ENCODE measurements around the gene ZNG1F. TPM values are rescaled to one million over a fixed set of nuclear protein-coding genes. Genes with fewer than 3 reads are reported as not detected.
"Not testable (repeated sequence)": the region's sequence is repeated elsewhere in the genome, so short reads cannot be mapped to it uniquely, and the experiment has no call there.

Gene ZNG1F
- total and polyA plus RNA-seq, 2 of the 13 experiments (the other 11 are each of a cell fraction or from before 2014, with no cell fraction given): 12.7 to 20.9 TPM

GRCh38 chr9:41111414-41111813 lies 77.7 kb downstream of the ZNG1F start:
- ATAC-seq; H4K20me1 ChIP-seq (ENCODE audit: insufficient read depth, low read length); FAIRE-seq; H2AFZ ChIP-seq (ENCODE audit: low read length); in situ Hi-C loops (cut with HindIII; ENCODE audit: extremely low pct_ligation_motif_present, low pct_unique_long_range_greater_than_20kb); H3K27me3 ChIP-seq (ENCODE audit: control insufficient read depth in 1 of 2, insufficient read depth in 2 of 2, low read length in 2 of 2); H3K36me3 ChIP-seq (replicated peaks in 1 of 2; ENCODE audit: control insufficient read depth in 1 of 2, insufficient read depth in 2 of 2, low read length in 2 of 2); DNase-seq (ENCODE audit: low spot score); H3K4me3 ChIP-seq (replicated peaks in 1 of 3; ENCODE audit: insufficient read depth in 1 of 3, low read depth in 2 of 3, low read length in 3 of 3); H3K4me2 ChIP-seq (ENCODE audit: low read depth, low read length); H3K9ac ChIP-seq (ENCODE audit: insufficient read depth, low read depth, low read length); CTCF ChIA-PET (ENCODE audit: low intra/inter-chr PET ratio, low total read pairs); intact Hi-C loops (cut with micrococcal nuclease; ENCODE audit: unreplicated experiment); H3K27ac ChIP-seq (ENCODE audit: extremely low read length, insufficient read depth, low read length); BruUV-seq (replicated peaks); H3K4me1 ChIP-seq (ENCODE audit: insufficient read depth, low read length); H3K79me2 ChIP-seq (ENCODE audit: insufficient read depth, low read length); H3K9me3 ChIP-seq (ENCODE audit: low read length); POLR2A ChIA-PET: not testable (repeated sequence)
- WGBS (ENCODE audit: low lambda C conversion rate): 58% methylated on average over 11 of the region's 12 CpGs

GRCh38 chr9:41110913-41111312 lies 78.2 kb downstream of the ZNG1F start:
- DNase-seq (ENCODE audit: low spot score); ATAC-seq; H4K20me1 ChIP-seq (ENCODE audit: insufficient read depth, low read length); H2AFZ ChIP-seq (ENCODE audit: low read length); POLR2A ChIA-PET; intact Hi-C loops (cut with micrococcal nuclease; ENCODE audit: unreplicated experiment); CTCF ChIA-PET (ENCODE audit: low intra/inter-chr PET ratio, low total read pairs); in situ Hi-C loops (cut with HindIII; ENCODE audit: extremely low pct_ligation_motif_present, low pct_unique_long_range_greater_than_20kb); H3K79me2 ChIP-seq (ENCODE audit: insufficient read depth, low read length); H3K27me3 ChIP-seq (ENCODE audit: control insufficient read depth in 1 of 2, insufficient read depth in 2 of 2, low read length in 2 of 2); BruUV-seq (replicated peaks); H3K9ac ChIP-seq (ENCODE audit: insufficient read depth, low read depth, low read length); H3K4me2 ChIP-seq (ENCODE audit: low read depth, low read length); H3K27ac ChIP-seq (ENCODE audit: extremely low read length, insufficient read depth, low read length); FAIRE-seq; H3K9me3 ChIP-seq (ENCODE audit: low read length); H3K4me3 ChIP-seq (replicated peaks in 1 of 3; ENCODE audit: insufficient read depth in 1 of 3, low read depth in 2 of 3, low read length in 3 of 3); H3K4me1 ChIP-seq (ENCODE audit: insufficient read depth, low read length); H3K36me3 ChIP-seq (replicated peaks in 1 of 2; ENCODE audit: control insufficient read depth in 1 of 2, insufficient read depth in 2 of 2, low read length in 2 of 2): not testable (repeated sequence)
- TF ChIP-seq STAG1 (CRISPR knock-in tag; IDR thresholded peaks at IDR 0.05): peak; percentile 41
- 46% methylated on average over 10 of the region's 10 CpGs for WGBS (ENCODE audit: low lambda C conversion rate)

- H3K27ac ChIP-seq (ENCODE audit: extremely low read length, insufficient read depth, low read length); H3K4me3 ChIP-seq (replicated peaks in 1 of 3; ENCODE audit: insufficient read depth in 1 of 3, low read depth in 2 of 3, low read length in 3 of 3); FAIRE-seq; H4K20me1 ChIP-seq (ENCODE audit: insufficient read depth, low read length); BruUV-seq (replicated peaks); H2AFZ ChIP-seq (ENCODE audit: low read length); H3K36me3 ChIP-seq (replicated peaks in 1 of 2; ENCODE audit: control insufficient read depth in 1 of 2, insufficient read depth in 2 of 2, low read length in 2 of 2); POLR2A ChIA-PET; intact Hi-C loops (cut with micrococcal nuclease; ENCODE audit: unreplicated experiment); H3K4me2 ChIP-seq (ENCODE audit: low read depth, low read length); in situ Hi-C loops (cut with HindIII; ENCODE audit: extremely low pct_ligation_motif_present, low pct_unique_long_range_greater_than_20kb); H3K79me2 ChIP-seq (ENCODE audit: insufficient read depth, low read length); H3K9ac ChIP-seq (ENCODE audit: insufficient read depth, low read depth, low read length); H3K4me1 ChIP-seq (ENCODE audit: insufficient read depth, low read length); DNase-seq (ENCODE audit: low spot score); H3K9me3 ChIP-seq (ENCODE audit: low read length); H3K27me3 ChIP-seq (ENCODE audit: control insufficient read depth in 1 of 2, insufficient read depth in 2 of 2, low read length in 2 of 2); CTCF ChIA-PET (ENCODE audit: low intra/inter-chr PET ratio, low total read pairs): not testable (repeated sequence)
- ATAC-seq: peak; percentile 42
- WGBS (ENCODE audit: low lambda C conversion rate): 28% methylated on average over 7 of the region's 13 CpGs
These were observed 79.9 kb downstream of the ZNG1F start for GRCh38 chr9:41109253-41109652.

GRCh38 chr9:41108816-41109215 lies 80.3 kb downstream of the ZNG1F start:
- H3K27me3 ChIP-seq (ENCODE audit: control insufficient read depth in 1 of 2, insufficient read depth in 2 of 2, low read length in 2 of 2); FAIRE-seq; H3K4me1 ChIP-seq (ENCODE audit: insufficient read depth, low read length); H2AFZ ChIP-seq (ENCODE audit: low read length); H3K4me3 ChIP-seq (replicated peaks in 1 of 3; ENCODE audit: insufficient read depth in 1 of 3, low read depth in 2 of 3, low read length in 3 of 3); DNase-seq (ENCODE audit: low spot score); CTCF ChIA-PET (ENCODE audit: low intra/inter-chr PET ratio, low total read pairs); POLR2A ChIA-PET; H3K4me2 ChIP-seq (ENCODE audit: low read depth, low read length); in situ Hi-C loops (cut with HindIII; ENCODE audit: extremely low pct_ligation_motif_present, low pct_unique_long_range_greater_than_20kb); H3K79me2 ChIP-seq (ENCODE audit: insufficient read depth, low read length); BruUV-seq (replicated peaks); H4K20me1 ChIP-seq (ENCODE audit: insufficient read depth, low read length); H3K36me3 ChIP-seq (replicated peaks in 1 of 2; ENCODE audit: control insufficient read depth in 1 of 2, insufficient read depth in 2 of 2, low read length in 2 of 2); H3K27ac ChIP-seq (ENCODE audit: extremely low read length, insufficient read depth, low read length); H3K9ac ChIP-seq (ENCODE audit: insufficient read depth, low read depth, low read length); ATAC-seq; intact Hi-C loops (cut with micrococcal nuclease; ENCODE audit: unreplicated experiment); H3K9me3 ChIP-seq (ENCODE audit: low read length): not testable (repeated sequence)
- no CpG with 5 or more reads among the region's 22 CpGs for WGBS (ENCODE audit: low lambda C conversion rate)

Data from HepG2 (cell line).